ENCODE data around the gene CACNA1D. TPM values are rescaled to one million over a fixed set of nuclear protein-coding genes. Genes with fewer than 3 reads are reported as not detected.
A peak's percentile ranks its signal among the peaks of the same experiment; 100 is the strongest.

CACNA1D gene
- total RNA-seq, 1 donor from 2014 or later, result 47.2 TPM

GRCh38 chr3:53846851-53847155, 352.4 kb downstream of the CACNA1D start:
- intact Hi-C loops (cut with DNase I), result no loop called here
- Histone ChIP-seq H3K9me3 (no peaks in the 10 kb centered on the region), H3K36me3 (no peaks in the 10 kb centered on the region), H3K4me1 (peaks cover 20% of the 10 kb centered on the region), H3K27me3 (no peaks in the 10 kb centered on the region), H3K27ac (no peak overlapping the region), H3K4me3 (peak overlapping the region; percentile 71)
- TF ChIP-seq CTCF (IDR thresholded peaks at IDR 0.05), result no peak
- ATAC-seq (no peak), DNase-seq (no peak)

- DNase-seq, result no peak
Observed at GRCh38 chr3:53849916-53850315, 355.5 kb downstream of the CACNA1D start.

GRCh38 chr3:53850895-53851294, 356.5 kb downstream of the CACNA1D start:
- no peak for TF ChIP-seq CTCF (IDR thresholded peaks at IDR 0.05)
- Histone ChIP-seq H3K9me3 (no peaks in the 10 kb centered on the region), H3K4me1 (no peaks in the 10 kb centered on the region), H3K27ac (no peak overlapping the region), H3K4me3 (no peak overlapping the region), H3K27me3 (no peaks in the 10 kb centered on the region), H3K36me3 (no peaks in the 10 kb centered on the region)
- no peak for DNase-seq
- intact Hi-C loops (cut with DNase I), result no loop called here
- no peak for ATAC-seq

More at GRCh38 chr3:53849916-53850315, 355.5 kb downstream of the CACNA1D start:
- Histone ChIP-seq H3K36me3 (no peaks in the 10 kb centered on the region), H3K27me3 (no peaks in the 10 kb centered on the region), H3K4me3 (no peak overlapping the region), H3K9me3 (no peaks in the 10 kb centered on the region), H3K4me1 (peaks cover 5% of the 10 kb centered on the region), H3K27ac (no peak overlapping the region)
- intact Hi-C loops (cut with DNase I), result no loop called here
- ATAC-seq, result no peak
- TF ChIP-seq CTCF (IDR thresholded peaks at IDR 0.05), result no peak

- no peak overlapping the region for H3K27ac ChIP-seq
- DNase-seq (no peak), ATAC-seq (no peak)
- no peak for TF ChIP-seq CTCF (IDR thresholded peaks at IDR 0.05)
- H3K4me3 ChIP-seq, result no peak overlapping the region
- no peaks in the 10 kb centered on the region for H3K9me3 ChIP-seq
- intact Hi-C loops (cut with DNase I), result no loop called here
- H3K4me1 ChIP-seq, result no peaks in the 10 kb centered on the region
- H3K36me3 ChIP-seq, result peaks cover 21% of the 10 kb centered on the region
- H3K27me3 ChIP-seq, result no peaks in the 10 kb centered on the region
Observed at GRCh38 chr3:53856964-53857363, 362.6 kb downstream of the CACNA1D start.

- DNase-seq (no peak), ATAC-seq (no peak)
- intact Hi-C loops (cut with DNase I), result no loop called here
- Histone ChIP-seq H3K36me3 (peaks cover 33% of the 10 kb centered on the region), H3K27me3 (no peaks in the 10 kb centered on the region), H3K9me3 (no peaks in the 10 kb centered on the region), H3K4me1 (no peaks in the 10 kb centered on the region), H3K4me3 (no peak overlapping the region), H3K27ac (no peak overlapping the region)
- TF ChIP-seq CTCF (IDR thresholded peaks at IDR 0.05), result no peak
Observed at GRCh38 chr3:53858096-53858741, 363.8 kb downstream of the CACNA1D start.

GRCh38 chr3:53859178-53859577, 364.8 kb downstream of the CACNA1D start:
- intact Hi-C loops (cut with DNase I), result no loop called here
- no peak for ATAC-seq
- TF ChIP-seq CTCF (IDR thresholded peaks at IDR 0.05), result no peak

More at GRCh38 chr3:53859178-53859577, 364.8 kb downstream of the CACNA1D start:
- Histone ChIP-seq H3K4me3 (no peak overlapping the region), H3K27me3 (no peaks in the 10 kb centered on the region), H3K9me3 (no peaks in the 10 kb centered on the region), H3K27ac (no peak overlapping the region), H3K36me3 (peaks cover 42% of the 10 kb centered on the region), H3K4me1 (no peaks in the 10 kb centered on the region)
- DNase-seq, result no peak

All from upper lobe of right lung (tissue), 1 donor.